Superior temporal gyrus (tissue), 1 donor: ENCODE data around the gene PIM1.

Source experiments
- DNase-seq: peaks from one replicate; pipeline ENCODE4 v3.0.0-alpha.2; 2016; ENCODE audit errors: extremely low spot score

Gene PIM1

GRCh38 chr6:37222125-37222967 lies 52.4 kb downstream of the PIM1 start:
- DNase-seq: no peak

- no peak for DNase-seq
These were observed 53.0 kb downstream of the PIM1 start for GRCh38 chr6:37222992-37223391.
